Osteocyte (in vitro differentiated cells): ENCODE results near the gene DYNC1LI1. TPM values are rescaled to one million over a fixed set of nuclear protein-coding genes. Genes with fewer than 3 reads are reported as not detected.
"Not testable (repeated sequence)": the region's sequence is repeated elsewhere in the genome, so short reads cannot be mapped to it uniquely, and the experiment has no call there.

Experiments used
- DNase-seq: peaks from one replicate; pipeline ENCODE4 v3.0.0; 2021; ENCODE audit warnings: mixed read lengths; ENCODE audit not compliant: unreplicated experiment; ENCODE audit errors: extremely low spot score
- H3K27ac Mint-ChIP-seq: one replicate; pipeline ENCODE4 v1.8.0; 2021; ENCODE audit warnings: mild to moderate bottlenecking, mixed read lengths; ENCODE audit not compliant: unreplicated experiment
- H3K27me3 Mint-ChIP-seq: one replicate; pipeline ENCODE4 v1.8.0; 2021; ENCODE audit warnings: mixed read lengths; ENCODE audit not compliant: unreplicated experiment
- H3K36me3 Mint-ChIP-seq: one replicate; pipeline ENCODE4 v1.8.0; 2021; ENCODE audit warnings: mixed read lengths; ENCODE audit not compliant: unreplicated experiment
- H3K4me1 Mint-ChIP-seq: one replicate; pipeline ENCODE4 v1.8.0; 2021; ENCODE audit warnings: mixed read lengths; ENCODE audit not compliant: unreplicated experiment
- H3K4me3 Mint-ChIP-seq: one replicate; pipeline ENCODE4 v1.8.0; 2021; ENCODE audit warnings: mild to moderate bottlenecking, moderate library complexity, mixed read lengths; ENCODE audit not compliant: unreplicated experiment
- H3K9me3 Mint-ChIP-seq: one replicate; pipeline ENCODE4 v1.8.0; 2021; ENCODE audit warnings: mixed read lengths; ENCODE audit not compliant: unreplicated experiment
- CTCF ChIP-seq: fragments of 200-600 bp; sonication (generic); IDR thresholded peaks from 2 replicates; pipeline ENCODE4 v1.5.0; 2021; ENCODE audit warnings: antibody characterized with exemption, mild to moderate bottlenecking, moderate library complexity
- total RNA-seq: library from RNA; stranded (reverse); gene quantifications from 2 replicates; pipeline ENCODE4 v1.2.1, GENCODE V29; 2021

Gene DYNC1LI1
- total RNA-seq, 1 donor from 2014 or later = 64.3 TPM

GRCh38 chr3:32586356-32586755 is 15.7 kb upstream of the DYNC1LI1 start:
- peaks cover 3% of the 10 kb centered on the region for H3K9me3 Mint-ChIP-seq
- no peaks in the 10 kb centered on the region for H3K27me3 Mint-ChIP-seq
- H3K27ac Mint-ChIP-seq = no peak overlapping the region
- DNase-seq = no peak
- peaks cover 35% of the 10 kb centered on the region for H3K4me1 Mint-ChIP-seq
- no peaks in the 10 kb centered on the region for H3K36me3 Mint-ChIP-seq
- no peak overlapping the region for H3K4me3 Mint-ChIP-seq
- no peak for TF ChIP-seq CTCF

GRCh38 chr3:32584660-32585059 is 14.0 kb upstream of the DYNC1LI1 start:
- no peaks in the 10 kb centered on the region for H3K36me3 Mint-ChIP-seq
- H3K27me3 Mint-ChIP-seq = no peaks in the 10 kb centered on the region
- no peak for TF ChIP-seq CTCF
- H3K9me3 Mint-ChIP-seq = peaks cover 3% of the 10 kb centered on the region
- peak overlapping the region; percentile 93 for H3K27ac Mint-ChIP-seq
- H3K4me3 Mint-ChIP-seq = no peak overlapping the region
- no peak for DNase-seq
- H3K4me1 Mint-ChIP-seq = peaks cover 52% of the 10 kb centered on the region

DNA sequence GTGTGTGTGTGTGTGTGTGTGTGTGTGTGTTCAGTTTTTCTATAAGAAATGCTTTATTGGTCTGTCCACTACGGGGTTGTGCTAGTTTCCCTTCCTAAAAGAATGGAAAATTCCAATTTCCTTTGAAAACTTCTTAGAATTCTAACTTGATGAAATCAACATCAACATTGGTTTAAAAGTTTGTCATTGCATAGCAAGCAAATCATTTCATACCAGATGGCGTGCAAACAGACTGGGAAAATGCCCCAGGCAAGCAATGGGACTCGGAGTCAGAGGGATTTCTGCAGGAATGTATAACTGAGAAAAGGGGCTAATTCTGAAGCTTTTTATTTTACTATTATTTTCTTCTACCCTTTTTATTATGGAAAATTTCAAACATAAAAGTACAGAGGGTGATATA is 13.1 kb upstream of the DYNC1LI1 start:
- Mint-ChIP-seq H3K27me3 (no peaks in the 10 kb centered on the region), H3K27ac (peak overlapping the region; percentile 95), H3K36me3 (no peaks in the 10 kb centered on the region), H3K9me3 (peaks cover 3% of the 10 kb centered on the region), H3K4me1 (peaks cover 59% of the 10 kb centered on the region), H3K4me3 (peak overlapping the region; percentile 5)
- DNase-seq = peak; percentile 90
- no peak for TF ChIP-seq CTCF

DNA sequence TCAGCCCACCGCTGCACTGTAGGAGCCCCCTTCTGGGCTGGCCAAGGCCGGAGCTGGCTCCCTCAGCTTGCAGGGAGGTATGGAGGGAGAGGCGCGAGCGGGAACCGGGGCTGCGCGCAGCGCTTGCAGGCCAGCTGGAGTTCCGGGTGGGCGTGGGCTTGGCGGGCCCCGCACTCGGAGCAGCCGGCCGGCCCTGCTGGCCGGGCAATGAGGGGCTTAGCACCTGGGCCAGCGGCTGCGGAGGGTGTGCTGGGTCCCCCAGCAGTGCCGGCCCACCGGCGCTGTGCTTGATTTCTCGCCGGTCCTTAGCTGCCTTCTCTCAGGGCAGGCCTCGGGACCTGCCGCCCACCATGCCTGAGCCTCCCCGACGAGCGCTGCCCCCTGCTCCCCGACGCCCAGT is 8.0 kb upstream of the DYNC1LI1 start:
- not testable (repeated sequence) for H3K27me3 Mint-ChIP-seq
- peak overlapping the region; percentile 89 for H3K27ac Mint-ChIP-seq

GRCh38 chr3:32577581-32578556 is 7.2 kb upstream of the DYNC1LI1 start:
- Mint-ChIP-seq H3K27ac (peak overlapping the region; percentile 89), H3K27me3 (no peaks in the 10 kb centered on the region), H3K36me3 (no peaks in the 10 kb centered on the region), H3K4me3 (peak overlapping the region; percentile 47), H3K9me3 (no peaks in the 10 kb centered on the region), H3K4me1 (peaks cover 50% of the 10 kb centered on the region)
- no peak for TF ChIP-seq CTCF
- DNase-seq = peak; percentile 34

More for the DNA sequence above, 8.0 kb upstream of the DYNC1LI1 start:
- not testable (repeated sequence) for H3K9me3 Mint-ChIP-seq, DNase-seq, H3K36me3 Mint-ChIP-seq, H3K4me3 Mint-ChIP-seq
- H3K4me1 Mint-ChIP-seq = peaks cover 55% of the 10 kb centered on the region
